BJ (cell line): ENCODE results near the gene CITED4. TPM values are rescaled to one million over a fixed set of nuclear protein-coding genes. Genes with fewer than 3 reads are reported as not detected.

Source experiments
- CTCF ChIA-PET: fragments of 350-600 bp; formaldehyde crosslinking; extraction: SDS; loops from one replicate; lab custom pipeline; 2021; ENCODE audit warnings: antibody characterized with exemption, inconsistent platforms; lab: Yijun Ruan, JAX
- POLR2A ChIA-PET: fragments of 300-600 bp; sonication (Branson Sonifier 250); formaldehyde crosslinking; extraction: SDS; loops from one replicate; lab custom pipeline; 2021; ENCODE audit warnings: antibody characterized with exemption; lab: Charles Lee
- DNase-seq: peaks from one replicate; pipeline ENCODE4 v3.0.0-alpha.2; 2011; ENCODE audit warnings: low read depth
- H3K27me3 ChIP-seq: 2 replicates; pipeline ENCODE4 v1.6.0; 2011; ENCODE audit warnings: low read length; ENCODE audit not compliant: control insufficient read depth, insufficient read depth
- H3K36me3 ChIP-seq: 2 replicates; pipeline ENCODE4 v1.5.1; 2011; ENCODE audit warnings: low read length; ENCODE audit not compliant: control insufficient read depth, insufficient read depth
- H3K4me3 ChIP-seq: 2 replicates; pipeline ENCODE4 v1.5.1; 2011; ENCODE audit warnings: low read depth, mild to moderate bottlenecking, control low read depth, low read length
- polyA plus RNA-seq: library from polyadenylated mRNA; depleted of rRNA; stranded (reverse); fragments of >200 nt; gene quantifications from 2 replicates; pipeline ENCODE4 v1.2.3, GENCODE V29; 2011
- TF ChIP-seq, protein P1 (sequence below): IDR thresholded peaks from 2 replicates; pipeline ENCODE4 v1.5.1; 2011; ENCODE audit warnings: low read depth, mild to moderate bottlenecking, control low read depth, inconsistent platforms, low read length, moderate library complexity; ENCODE audit not compliant: insufficient read depth

Gene CITED4
- polyA plus RNA-seq, 1 experiment: 0.80 TPM

DNA sequence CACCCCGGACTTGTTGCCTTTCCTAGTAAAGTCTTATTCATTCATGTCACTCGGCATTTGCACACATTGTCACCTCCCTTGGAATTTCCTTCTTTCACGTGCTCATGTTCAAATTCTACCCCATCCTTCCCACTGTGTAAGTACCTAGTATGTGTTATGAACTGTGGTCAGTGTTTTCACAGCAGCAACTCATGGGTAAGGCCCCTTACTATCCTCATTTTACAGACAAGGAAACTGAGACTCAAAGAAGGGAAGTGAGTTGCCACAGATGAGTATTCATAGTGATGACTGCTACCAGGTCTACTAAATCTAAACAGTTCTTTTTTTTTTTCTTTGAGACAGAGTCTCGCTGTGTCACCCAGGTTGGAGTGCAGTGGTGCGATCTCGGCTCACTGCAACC lies 10.5 kb downstream of the CITED4 start:
- TF ChIP-seq, protein P1, sequence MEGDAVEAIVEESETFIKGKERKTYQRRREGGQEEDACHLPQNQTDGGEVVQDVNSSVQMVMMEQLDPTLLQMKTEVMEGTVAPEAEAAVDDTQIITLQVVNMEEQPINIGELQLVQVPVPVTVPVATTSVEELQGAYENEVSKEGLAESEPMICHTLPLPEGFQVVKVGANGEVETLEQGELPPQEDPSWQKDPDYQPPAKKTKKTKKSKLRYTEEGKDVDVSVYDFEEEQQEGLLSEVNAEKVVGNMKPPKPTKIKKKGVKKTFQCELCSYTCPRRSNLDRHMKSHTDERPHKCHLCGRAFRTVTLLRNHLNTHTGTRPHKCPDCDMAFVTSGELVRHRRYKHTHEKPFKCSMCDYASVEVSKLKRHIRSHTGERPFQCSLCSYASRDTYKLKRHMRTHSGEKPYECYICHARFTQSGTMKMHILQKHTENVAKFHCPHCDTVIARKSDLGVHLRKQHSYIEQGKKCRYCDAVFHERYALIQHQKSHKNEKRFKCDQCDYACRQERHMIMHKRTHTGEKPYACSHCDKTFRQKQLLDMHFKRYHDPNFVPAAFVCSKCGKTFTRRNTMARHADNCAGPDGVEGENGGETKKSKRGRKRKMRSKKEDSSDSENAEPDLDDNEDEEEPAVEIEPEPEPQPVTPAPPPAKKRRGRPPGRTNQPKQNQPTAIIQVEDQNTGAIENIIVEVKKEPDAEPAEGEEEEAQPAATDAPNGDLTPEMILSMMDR: no peak
- ChIA-PET POLR2A (no interaction called here), CTCF (interaction anchor here (1.0 to 19.7 kb wide), 8 partner anchors 9 to 239 kb away, joined by 3 to 476 read pairs (median 24); partner anchors contain the start of gene CITED4)
- Histone ChIP-seq H3K27me3 (no peaks in the 10 kb centered on the region), H3K4me3 (no peak overlapping the region), H3K36me3 (no peaks in the 10 kb centered on the region)
- DNase-seq: no peak

DNA sequence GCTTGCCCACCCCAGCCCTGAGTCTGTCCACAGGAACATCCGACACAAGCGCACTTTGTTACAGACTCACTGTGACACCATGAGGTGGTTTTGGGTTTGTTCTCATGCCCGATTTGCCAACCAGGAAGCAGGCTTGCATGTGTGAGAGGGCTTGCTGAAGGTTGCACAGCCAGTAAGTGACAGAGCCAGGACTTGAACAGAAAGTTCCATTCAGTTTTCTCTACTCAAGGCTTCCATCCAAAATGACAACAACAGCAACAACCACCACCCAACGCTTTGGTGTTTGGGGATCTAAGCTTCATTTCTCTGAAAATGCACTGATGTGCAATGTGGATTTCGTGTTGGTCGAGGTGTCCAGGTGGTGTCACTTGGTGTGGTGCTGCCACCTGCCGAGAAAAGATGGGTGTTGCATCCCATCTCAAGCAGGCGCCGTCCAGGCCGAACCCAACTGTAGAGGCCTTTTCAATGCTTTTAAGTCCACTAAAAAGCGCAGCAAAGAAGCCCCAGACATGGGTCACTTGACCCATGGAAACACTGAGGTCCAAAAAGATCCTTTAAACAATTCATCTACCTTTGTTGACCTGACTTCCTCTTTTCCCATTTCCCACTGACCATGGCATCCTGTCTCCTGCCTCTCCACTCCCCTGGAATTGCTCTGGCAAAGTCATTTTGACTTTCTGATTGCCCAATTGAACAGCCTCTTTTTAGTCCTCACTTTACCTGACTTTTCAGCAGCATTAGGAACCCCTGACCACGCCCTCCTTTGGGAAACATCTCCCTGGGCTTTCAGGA lies 12.2 kb downstream of the CITED4 start:
- POLR2A ChIA-PET: no interaction called here
- Histone ChIP-seq H3K36me3 (no peaks in the 10 kb centered on the region), H3K27me3 (no peaks in the 10 kb centered on the region), H3K4me3 (no peak overlapping the region)
- CTCF ChIA-PET: interaction anchor here (1.0 to 19.7 kb wide), 25 partner anchors 10 to 239 kb away, joined by 3 to 476 read pairs (median 5); partner anchors contain the start of gene CITED4
- DNase-seq: no peak
- TF ChIP-seq, protein P1: peak; percentile 85

DNA sequence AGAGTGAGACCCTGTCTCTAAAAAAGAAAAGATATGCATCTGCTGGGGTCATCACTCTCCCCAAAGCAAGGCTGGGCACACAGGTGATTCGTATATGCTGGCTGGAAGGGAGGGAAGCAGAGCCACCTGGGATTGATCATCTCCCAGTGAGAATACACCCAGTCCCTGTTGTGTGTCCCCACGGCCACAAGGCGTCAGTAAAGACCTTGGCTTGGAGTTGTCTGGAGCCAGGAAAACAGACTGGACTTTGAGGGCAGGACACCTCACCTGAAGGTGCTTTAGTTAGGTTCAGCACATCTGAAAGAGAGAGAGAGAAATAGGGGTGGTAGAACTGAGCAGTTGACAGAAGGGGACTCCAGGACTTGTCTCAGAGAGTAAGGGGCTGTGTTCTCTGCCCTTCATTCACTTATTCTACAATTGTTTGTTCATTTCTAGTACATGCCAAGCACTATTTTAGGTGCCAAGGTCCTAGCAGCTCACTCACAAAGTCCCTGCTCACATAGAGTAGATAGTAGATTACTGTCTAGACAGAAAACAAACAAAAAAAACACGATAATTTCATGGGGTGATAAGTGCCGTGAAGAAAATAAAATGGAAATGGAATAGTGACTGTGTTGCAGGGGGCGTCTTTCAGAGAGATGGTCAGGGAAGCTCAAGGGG lies 13.5 kb downstream of the CITED4 start:
- ChIA-PET POLR2A (no interaction called here), CTCF (interaction anchor here (0.6 to 19.7 kb wide), 37 partner anchors 11 to 316 kb away, joined by 3 to 476 read pairs (median 4); partner anchors contain the start of genes CITED4 and CTPS1)
- Histone ChIP-seq H3K27me3 (no peaks in the 10 kb centered on the region), H3K4me3 (no peak overlapping the region), H3K36me3 (no peaks in the 10 kb centered on the region)
- TF ChIP-seq, protein P1: peak; percentile 94
- DNase-seq: no peak

DNA sequence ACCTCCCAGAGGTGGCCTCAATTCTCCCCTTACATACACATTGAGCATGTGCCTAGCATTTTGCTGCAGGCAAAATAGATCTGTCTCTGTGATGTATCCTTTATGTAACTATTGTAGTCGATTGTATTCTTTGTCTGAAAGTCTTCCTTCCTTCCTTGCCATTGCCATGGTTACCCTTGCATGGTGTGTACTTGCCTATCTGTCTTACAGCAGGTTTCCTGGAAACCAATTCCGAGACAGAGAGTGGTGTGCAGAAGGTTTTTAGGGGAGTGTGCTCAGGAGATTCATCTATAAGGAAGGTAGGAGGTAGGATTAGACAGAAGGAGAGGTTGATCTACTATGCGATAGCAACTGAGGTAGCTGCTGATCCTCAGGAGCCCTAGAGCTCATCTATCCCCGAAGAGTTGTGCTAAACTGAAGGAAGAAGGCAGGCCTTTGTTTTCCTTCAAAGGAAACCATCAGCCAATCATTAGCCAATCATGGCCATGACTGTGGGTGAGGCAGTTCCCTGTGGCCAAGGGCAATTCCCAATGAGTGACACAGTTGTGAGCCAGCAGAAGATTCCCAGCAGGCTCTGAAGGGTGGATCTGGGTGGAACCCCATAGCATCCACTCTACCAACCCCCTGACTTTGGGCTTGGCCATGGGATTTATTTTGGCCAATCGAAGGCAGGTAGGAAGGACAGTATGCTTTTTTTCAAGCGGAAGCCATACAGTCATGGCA lies 15.0 kb downstream of the CITED4 start:
- ChIA-PET CTCF (interaction anchor here (1.0 to 19.7 kb wide), 15 partner anchors 9 to 261 kb away, joined by 3 to 476 read pairs (median 5); no protein-coding TSS in a partner anchor), POLR2A (no interaction called here)
- TF ChIP-seq, protein P1: no peak
- no peak for DNase-seq
- Histone ChIP-seq H3K4me3 (no peak overlapping the region), H3K36me3 (no peaks in the 10 kb centered on the region), H3K27me3 (no peaks in the 10 kb centered on the region; the same call in 1 of the 2 replicates)
